LNCAP (cell line): ENCODE measurements around the gene SMU1.

Source experiments
- TF ChIP-seq, protein P1 (sequence below): fragments of 450-650 bp; IDR thresholded peaks from 2 replicates; pipeline ENCODE4 v1.5.1; 2017; ENCODE audit warnings: mild to moderate bottlenecking

Gene SMU1

DNA sequence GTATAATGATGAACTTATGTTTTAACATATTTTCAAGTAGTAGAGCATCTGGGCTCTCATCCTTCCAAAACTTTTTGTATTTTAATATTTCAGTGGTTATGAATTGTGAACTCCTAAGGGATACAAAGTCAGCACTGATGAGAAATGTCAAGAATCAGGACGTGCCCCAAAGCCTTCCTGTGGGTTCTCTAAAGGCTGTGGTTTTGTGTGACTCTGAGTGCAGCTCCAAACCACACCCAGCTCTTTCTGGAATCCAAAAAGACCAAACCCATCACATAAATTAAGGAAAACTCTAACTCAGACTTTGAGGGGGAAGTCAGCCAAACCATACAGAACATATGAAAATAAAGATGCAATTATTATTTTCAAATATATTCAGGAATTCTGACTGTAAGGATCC is 40.8 kb upstream of the SMU1 start:
- TF ChIP-seq, protein P1, sequence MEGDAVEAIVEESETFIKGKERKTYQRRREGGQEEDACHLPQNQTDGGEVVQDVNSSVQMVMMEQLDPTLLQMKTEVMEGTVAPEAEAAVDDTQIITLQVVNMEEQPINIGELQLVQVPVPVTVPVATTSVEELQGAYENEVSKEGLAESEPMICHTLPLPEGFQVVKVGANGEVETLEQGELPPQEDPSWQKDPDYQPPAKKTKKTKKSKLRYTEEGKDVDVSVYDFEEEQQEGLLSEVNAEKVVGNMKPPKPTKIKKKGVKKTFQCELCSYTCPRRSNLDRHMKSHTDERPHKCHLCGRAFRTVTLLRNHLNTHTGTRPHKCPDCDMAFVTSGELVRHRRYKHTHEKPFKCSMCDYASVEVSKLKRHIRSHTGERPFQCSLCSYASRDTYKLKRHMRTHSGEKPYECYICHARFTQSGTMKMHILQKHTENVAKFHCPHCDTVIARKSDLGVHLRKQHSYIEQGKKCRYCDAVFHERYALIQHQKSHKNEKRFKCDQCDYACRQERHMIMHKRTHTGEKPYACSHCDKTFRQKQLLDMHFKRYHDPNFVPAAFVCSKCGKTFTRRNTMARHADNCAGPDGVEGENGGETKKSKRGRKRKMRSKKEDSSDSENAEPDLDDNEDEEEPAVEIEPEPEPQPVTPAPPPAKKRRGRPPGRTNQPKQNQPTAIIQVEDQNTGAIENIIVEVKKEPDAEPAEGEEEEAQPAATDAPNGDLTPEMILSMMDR = no peak

DNA sequence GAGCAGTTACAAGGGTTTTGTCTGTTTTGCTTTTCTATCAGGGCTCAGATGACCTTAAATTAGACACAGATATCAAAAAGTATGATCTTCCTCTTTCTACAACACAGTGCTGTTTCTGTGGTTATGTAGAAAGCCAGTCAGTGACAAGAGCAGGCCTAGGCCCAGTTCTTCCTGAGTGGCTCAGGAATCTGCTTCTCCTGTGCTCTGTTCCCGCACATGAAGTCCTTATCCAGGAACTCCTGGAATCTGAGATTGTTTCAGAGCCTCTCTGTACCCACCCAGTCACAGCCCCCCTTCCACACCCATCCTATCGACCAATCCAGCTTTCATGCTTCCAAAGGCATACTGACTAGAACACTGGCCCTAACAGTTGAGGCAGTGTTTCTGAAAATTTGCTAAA is 40.4 kb upstream of the SMU1 start:
- TF ChIP-seq, protein P1 = no peak

DNA sequence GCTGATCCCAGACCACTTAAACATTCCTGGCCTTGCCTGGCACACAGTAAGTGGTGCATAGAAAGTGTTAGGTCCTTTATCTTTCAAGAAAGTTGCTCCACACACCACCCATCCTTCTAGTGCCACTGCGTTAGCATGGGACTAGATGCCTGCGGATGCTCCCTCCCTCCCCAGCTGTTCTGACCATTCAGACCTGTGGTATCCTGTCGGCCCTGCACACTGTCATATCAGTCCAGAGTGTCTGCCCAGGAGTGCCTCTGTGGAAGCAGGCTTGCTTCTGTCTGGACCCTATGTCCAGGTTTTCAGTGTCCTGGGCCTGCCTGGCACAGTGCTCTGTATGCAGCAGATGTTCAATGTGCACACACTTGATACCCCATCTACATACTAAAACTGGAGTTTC is 38.3 kb upstream of the SMU1 start:
- TF ChIP-seq, protein P1 = no peak

DNA sequence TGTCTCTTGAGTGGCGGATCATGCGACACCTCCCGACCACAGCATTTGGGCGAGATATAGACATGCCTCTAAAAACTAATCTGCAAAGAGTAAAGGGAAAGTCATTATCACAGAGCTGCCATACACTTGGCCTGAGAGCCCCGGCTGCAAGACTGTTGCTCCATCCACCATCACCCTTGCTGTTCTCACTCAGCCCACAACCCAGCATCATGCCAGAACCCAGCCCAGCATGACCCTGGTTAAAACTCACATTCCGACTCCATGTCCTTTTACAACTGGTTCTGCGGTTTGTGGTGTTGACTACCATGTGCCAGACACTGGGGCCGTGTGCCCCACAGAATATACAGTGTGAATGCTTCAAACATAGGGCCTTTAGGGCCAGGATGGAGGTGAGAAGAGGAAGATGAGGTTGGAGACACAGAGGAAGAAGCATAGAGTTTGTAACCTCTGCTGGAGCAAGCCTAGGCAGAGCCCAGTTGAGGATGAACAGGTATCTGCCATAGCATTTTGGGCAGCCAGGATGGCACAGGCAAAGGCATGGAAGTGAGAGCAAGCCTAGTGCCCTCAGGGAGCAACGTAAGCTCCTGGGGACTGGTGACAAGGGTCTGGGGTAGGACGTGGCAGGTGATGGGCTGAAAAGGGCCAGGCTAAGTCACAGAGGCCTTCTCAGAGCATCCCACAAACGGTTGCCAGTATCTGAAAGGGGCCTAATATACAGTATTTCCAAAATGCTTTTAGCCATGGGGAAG is 37.5 kb upstream of the SMU1 start:
- TF ChIP-seq, protein P1 = no peak

DNA sequence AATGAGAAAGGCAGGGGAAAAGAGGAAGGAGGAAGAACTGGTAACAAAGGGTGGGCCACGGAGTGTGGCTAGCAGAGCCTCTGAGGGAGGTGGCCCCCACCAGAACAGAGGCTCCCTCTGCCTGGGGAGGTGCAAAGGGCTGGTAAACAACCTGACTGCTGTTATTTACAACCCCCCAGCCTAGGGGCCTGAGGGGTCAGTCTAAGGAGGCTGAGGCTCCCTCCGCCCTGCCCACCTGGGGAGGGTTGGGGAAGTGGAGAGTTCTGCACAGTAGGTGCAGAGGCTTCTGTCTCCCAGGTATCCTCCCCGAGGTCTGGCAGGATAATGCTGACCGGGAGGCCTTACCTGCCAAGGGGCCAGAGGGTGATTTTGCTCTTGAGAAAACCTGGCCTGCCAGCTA is 35.6 kb upstream of the SMU1 start:
- TF ChIP-seq, protein P1 = no peak

DNA sequence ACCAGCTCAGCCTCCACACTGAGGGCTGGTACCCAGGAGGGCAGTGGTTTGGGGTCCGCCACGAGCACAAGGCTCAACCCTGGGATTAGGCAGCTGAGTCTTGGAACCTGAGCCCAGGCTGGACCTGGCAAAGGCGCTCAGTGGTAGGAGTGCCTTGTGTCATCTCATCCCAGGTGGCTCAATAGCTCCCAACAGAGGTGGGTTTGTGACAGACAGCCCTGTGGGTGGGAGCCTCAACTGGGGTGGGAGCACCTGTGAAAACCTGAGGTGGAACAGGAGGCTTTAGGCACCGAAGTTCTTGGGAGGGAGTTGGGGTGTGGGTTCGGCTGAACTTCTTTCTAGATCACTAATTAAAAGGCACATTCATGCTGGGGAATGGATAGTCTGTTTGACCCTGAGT is 35.2 kb upstream of the SMU1 start:
- TF ChIP-seq, protein P1 = no peak

DNA sequence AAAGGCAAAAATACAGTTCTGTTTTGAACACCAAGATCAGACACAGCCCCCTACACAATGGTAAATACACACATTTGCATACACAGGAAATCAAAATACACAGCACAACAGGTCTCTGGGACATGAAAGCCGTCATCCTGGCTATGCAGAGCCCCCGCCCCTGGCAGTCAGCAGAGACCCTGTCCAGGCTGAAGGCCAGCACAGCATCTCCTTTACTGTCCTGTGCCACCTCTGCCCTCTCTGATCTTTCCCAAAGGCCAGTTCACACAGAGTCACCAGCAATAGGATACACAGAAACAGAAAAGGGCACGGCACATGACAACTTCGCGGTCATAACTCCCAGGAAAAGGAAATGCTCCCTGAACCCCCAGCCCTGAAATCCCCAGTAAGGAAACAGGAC is 34.2 kb upstream of the SMU1 start:
- TF ChIP-seq, protein P1 = no peak
